GM23248 (cell line): Measurements from ENCODE around the gene CMTM5.
"Not testable (repeated sequence)": the region's sequence is repeated elsewhere in the genome, so short reads cannot be mapped to it uniquely, and the experiment has no call there.

Experiments used
- EZH2 ChIP-seq: fragments of 200-600 bp; sonication (generic); IDR thresholded peaks from 2 replicates; pipeline ENCODE4 v1.6.1; 2018; ENCODE audit warnings: antibody characterized with exemption, mild to moderate bottlenecking; ENCODE audit not compliant: insufficient read depth, poor library complexity, severe bottlenecking
- EZH2phosphoT487 ChIP-seq: fragments of 200-600 bp; sonication (generic); IDR thresholded peaks from 2 replicates; pipeline ENCODE4 v1.6.1; 2018; ENCODE audit warnings: antibody characterized with exemption, moderate library complexity, mild to moderate bottlenecking, low read depth; ENCODE audit not compliant: insufficient read depth

DNA sequence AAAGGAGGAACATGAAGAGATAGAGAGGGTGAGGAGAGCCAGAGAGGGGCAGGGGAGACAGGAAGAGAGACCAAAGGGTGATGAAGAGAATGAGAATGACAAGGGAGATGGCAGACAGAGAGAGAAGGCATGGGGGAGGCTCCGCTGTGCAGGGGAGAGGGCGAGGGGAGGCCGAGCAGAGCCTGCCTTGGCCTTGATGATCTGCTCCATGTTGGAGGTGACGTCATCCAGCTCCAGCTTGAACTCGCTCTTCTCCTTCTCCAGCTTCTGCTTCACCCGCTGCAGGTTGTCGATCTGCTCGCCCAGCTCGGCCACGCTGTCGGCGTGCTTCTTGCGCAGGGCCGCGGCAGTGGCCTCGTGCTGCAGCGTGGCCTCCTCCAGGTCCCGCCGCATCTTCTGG, 13.0 kb downstream of the CMTM5 start:
- not testable (repeated sequence) for TF ChIP-seq EZH2, EZH2phosphoT487
